Inflammatory macrophage treated with lipopolysaccharide for 1 hour (primary cell): ENCODE measurements around the gene BDP1.
A peak's percentile ranks its signal among the peaks of the same experiment; 100 is the strongest.
"Not testable (repeated sequence)": the region's sequence is repeated elsewhere in the genome, so short reads cannot be mapped to it uniquely, and the experiment has no call there.

Experiments used
- DNase-seq, 2 donors: peaks; one replicate each; pipeline ENCODE4 v3.0.0-alpha.2; 2020 to 2022

The BDP1 gene, protein sequence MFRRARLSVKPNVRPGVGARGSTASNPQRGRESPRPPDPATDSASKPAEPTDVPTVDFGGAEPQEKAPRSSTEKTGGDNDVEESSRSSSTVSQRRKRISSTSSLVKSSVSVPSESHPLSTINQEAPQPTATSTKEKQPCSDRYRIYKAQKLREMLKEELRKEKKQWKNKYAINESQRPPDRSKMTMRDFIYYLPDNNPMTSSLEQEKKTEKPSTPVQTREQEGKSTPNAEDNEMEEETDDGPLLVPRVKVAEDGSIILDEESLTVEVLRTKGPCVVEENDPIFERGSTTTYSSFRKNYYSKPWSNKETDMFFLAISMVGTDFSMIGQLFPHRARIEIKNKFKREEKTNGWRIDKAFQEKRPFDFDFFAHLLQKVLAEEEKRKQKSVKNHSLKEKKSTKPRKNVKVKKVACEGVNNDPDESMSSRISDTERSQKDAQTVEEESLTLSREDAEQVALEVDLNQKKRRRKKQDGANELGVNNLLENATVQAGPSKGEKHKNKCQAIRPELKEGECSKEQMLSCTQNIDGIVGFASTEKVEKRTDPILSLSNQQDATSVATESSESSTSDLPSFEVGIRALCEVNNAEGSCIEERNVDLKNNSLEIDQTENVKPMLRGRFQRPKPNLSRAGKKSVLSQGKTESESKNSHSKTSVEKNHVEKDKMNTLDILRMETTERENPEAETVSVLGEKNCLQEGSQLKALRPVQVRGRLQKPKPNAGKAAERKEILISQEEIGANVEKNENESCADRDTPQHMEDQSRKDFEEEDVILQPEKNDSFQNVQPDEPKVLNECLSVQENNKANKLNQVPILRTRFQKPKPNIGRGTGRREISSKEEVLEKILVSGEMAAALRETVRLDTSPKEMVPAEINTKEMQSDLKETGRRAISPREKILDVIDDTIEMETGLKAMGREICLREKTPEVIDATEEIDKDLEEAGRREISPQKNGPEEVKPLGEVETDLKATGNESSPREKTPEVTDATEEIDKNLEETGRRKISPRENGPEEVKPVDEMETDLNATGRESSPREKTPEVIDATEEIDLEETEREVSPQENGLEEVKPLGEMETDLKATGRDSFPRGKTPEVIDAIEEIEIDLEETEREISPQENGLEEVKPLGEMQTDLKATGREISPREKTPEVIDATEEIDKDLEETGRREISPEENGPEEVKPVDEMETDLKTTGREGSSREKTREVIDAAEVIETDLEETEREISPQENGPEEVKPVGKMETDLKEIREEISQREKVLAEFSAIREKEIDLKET (N-terminal part only)

GRCh38 chr5:71455427-71456361 is at the start of gene BDP1:
Gene BDP1 (plus strand): TSS chr5:71455651. CDS start chr5:71455878, 227 bp downstream.
- peak; percentile 85 to 98 for DNase-seq

- not testable (repeated sequence) for DNase-seq
Observed at GRCh38 chr5:71410088-71410487, 45.4 kb upstream of the BDP1 start.

DNA sequence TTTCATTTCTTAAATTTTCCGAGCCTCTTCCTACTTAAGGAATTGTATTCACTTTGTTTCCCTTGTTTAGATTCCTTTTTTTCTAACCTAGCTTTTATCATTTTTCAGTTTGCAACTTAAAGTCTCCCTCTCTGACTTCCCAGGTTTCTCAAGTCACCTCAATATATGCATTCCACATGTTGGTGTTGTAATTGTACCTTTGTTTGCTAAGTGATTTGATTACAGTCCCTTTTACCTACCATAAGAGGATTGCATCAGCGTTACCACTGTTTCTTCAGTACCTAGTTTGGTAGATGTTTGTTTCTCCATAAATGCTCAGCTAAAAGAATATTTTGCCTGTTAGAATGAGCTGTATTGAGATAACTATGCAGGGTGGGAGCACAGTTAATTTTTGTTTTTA is 39.8 kb upstream of the BDP1 start:
- not testable (repeated sequence) for DNase-seq

- DNase-seq, result not testable (repeated sequence)
Observed at GRCh38 chr5:71418026-71418425, 37.4 kb upstream of the BDP1 start.

DNA sequence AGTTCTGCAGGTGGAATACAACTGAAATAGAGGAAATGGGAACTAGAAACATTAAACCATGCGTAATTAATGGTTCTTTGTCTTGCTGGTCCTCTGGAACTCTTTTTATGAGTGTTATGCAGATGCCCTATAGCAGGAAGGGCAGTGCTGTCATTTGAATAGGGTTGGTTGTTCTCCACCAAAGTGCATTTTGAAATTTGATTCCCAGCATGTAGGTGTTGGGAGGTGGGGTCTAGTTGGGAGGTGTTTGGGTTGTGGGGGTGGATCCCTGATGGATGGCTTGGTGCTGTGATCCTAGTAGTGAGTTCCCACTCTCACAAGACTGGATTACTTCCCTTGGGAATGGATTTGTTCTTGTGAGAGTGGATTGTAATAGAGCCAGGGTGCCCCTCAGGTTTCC is 34.2 kb upstream of the BDP1 start:
- DNase-seq, result not testable (repeated sequence)

DNA sequence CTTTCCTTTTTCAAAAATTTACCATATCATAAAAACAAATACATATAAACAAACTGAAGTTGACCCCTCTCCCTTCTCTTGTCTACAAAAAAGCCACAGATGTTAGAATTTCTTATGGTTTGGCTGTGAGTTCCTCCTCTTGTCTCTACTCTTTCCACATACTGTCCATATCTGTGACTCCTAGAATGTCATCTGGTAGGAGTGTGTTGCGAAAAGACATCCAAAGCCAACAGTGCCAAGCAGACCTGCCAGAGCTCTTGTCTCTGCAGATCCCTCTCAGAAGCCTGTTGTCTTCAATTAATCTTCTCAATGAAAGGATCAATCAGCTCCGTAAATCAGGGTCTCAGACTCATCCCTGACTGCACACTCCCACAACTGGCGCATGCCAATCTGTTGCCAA is 31.6 kb upstream of the BDP1 start:
- peak in 1 of 2 donors; percentile 1 for DNase-seq

DNA sequence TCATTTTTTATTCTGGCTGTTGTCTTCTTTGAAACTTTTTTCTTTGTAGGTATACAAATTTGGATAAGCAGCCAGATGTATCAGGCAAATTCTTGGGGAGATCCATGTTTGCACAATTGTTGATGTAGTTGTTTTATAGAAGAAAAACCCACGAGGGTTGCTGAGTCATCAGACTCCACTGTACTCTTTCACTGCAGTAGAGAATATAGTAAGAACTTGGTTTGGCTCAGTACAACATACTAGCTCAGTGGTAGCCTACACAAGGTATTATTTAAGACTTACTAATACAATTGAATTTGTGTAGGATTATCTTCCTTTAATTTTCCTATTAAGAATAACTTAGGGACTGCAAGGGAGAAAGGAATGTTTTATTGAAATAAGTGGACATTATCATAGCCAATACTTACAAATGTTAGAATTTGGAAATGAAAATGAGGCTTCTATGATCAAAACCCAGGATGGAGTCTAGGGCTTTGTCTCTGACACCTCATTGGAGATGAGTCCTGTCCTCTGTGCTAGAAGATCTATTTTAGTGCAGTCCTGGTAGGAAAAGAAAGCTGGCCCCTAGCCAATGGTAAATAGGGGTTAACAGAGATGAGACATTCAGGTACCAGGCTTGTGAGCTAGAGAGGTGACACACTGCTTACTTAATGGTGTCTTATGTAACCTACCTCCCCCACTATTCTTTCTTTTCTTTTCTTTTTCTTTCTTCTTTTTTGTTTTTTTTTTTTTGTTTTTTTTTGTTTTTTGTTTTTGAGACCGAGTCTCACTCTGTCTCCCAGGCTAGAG is 28.6 kb upstream of the BDP1 start:
- not testable (repeated sequence) for DNase-seq

DNA sequence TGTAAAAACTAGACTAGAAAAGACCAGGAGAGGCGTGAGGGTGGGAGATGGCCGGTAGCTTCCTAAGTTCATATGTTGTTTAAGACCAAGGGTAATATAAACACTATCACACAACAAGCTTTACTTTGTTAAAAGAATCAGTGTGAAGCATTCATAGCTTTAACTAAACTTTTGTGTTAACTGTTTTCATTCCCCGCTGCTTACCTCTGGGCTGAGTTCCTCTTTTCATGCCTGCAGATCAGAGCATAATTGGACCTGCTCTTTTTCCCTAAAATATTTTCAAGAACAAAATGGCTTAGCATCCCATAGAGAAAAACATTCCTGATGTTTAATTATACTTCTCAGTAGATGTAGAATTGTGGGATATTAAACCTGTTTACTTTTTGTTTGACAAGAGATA is 23.0 kb upstream of the BDP1 start:
- not testable (repeated sequence) for DNase-seq

- not testable (repeated sequence) for DNase-seq
Observed at GRCh38 chr5:71434825-71435224, 20.6 kb upstream of the BDP1 start.

GRCh38 chr5:71441564-71441963 is 13.9 kb upstream of the BDP1 start:
- not testable (repeated sequence) for DNase-seq

- not testable (repeated sequence) for DNase-seq
Observed at GRCh38 chr5:71443891-71444290, 11.6 kb upstream of the BDP1 start.

- DNase-seq, result not testable (repeated sequence)
Observed at GRCh38 chr5:71445015-71445414, 10.4 kb upstream of the BDP1 start.

DNA sequence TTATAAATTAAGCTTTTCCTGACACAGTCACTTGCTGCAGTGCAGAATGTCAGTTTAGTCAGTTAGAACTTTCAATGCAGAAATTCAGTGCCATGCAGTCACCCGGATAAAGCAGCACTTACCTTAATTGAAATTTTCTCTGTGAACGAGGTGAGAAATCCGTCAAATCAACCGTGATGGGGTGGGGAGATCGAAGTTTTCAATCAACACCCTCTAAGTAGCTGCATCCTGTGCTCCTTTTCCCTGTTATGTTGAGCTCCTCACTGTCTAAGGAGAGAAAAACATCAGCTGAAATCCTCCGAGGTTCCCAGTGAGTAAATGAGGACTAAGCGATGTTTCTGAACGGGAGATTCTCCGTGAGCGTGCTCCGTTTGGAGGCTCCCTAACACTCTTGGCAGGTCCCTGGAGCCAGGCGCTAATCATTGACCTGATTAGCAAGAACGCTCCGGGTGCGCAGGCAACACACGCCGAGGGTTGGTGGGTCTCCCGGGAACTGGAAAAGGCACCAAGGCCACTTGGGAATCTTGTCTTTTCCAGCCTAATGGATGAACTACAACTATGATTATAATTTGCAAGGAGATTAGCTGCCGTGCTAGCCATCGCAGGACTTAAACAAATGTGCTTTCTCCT is 9.8 kb upstream of the BDP1 start:
- DNase-seq, result not testable (repeated sequence)

- not testable (repeated sequence) for DNase-seq
Observed at GRCh38 chr5:71446540-71447216, 8.8 kb upstream of the BDP1 start.

- not testable (repeated sequence) for DNase-seq
Observed at GRCh38 chr5:71447218-71447808, 8.1 kb upstream of the BDP1 start.

- DNase-seq, result no peak
Observed at GRCh38 chr5:71452876-71453275, 2.6 kb upstream of the BDP1 start.

- no peak for DNase-seq
Observed at GRCh38 chr5:71454913-71455312, 538 bp upstream of the BDP1 start.

- no peak for DNase-seq
Observed at GRCh38 chr5:71456362-71456743, 902 bp downstream of the BDP1 start.

GRCh38 chr5:71457106-71457505 is 1.7 kb downstream of the BDP1 start:
- no peak for DNase-seq
